DOHH2 (cell line): ENCODE measurements around the gene TCTN1.

ENCODE experiments used
- EZH2phosphoT487 ChIP-seq: fragments of 200-600 bp; sonication (generic); IDR thresholded peaks from 2 replicates; pipeline ENCODE4 v1.6.1; 2017; ENCODE audit warnings: borderline replicate concordance, mild to moderate bottlenecking, antibody characterized with exemption, low read length, moderate library complexity, mixed read lengths
- TF ChIP-seq, protein P1 (sequence below): fragments of 200-600 bp; sonication (generic); IDR thresholded peaks from one replicate; pipeline ENCODE4 v1.5.1; 2014; ENCODE audit warnings: antibody characterized with exemption, mild to moderate bottlenecking, low read depth, low read length; ENCODE audit not compliant: poor library complexity, severe bottlenecking

GRCh38 chr12:110647631-110648040 is 33.7 kb downstream of the TCTN1 start:
- TF ChIP-seq, protein P1, sequence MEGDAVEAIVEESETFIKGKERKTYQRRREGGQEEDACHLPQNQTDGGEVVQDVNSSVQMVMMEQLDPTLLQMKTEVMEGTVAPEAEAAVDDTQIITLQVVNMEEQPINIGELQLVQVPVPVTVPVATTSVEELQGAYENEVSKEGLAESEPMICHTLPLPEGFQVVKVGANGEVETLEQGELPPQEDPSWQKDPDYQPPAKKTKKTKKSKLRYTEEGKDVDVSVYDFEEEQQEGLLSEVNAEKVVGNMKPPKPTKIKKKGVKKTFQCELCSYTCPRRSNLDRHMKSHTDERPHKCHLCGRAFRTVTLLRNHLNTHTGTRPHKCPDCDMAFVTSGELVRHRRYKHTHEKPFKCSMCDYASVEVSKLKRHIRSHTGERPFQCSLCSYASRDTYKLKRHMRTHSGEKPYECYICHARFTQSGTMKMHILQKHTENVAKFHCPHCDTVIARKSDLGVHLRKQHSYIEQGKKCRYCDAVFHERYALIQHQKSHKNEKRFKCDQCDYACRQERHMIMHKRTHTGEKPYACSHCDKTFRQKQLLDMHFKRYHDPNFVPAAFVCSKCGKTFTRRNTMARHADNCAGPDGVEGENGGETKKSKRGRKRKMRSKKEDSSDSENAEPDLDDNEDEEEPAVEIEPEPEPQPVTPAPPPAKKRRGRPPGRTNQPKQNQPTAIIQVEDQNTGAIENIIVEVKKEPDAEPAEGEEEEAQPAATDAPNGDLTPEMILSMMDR: no peak
- no peak for TF ChIP-seq EZH2phosphoT487
